NB4 (cell line): Measurements from ENCODE around the gene S100PBP.

Source experiments
- DNase-seq: peaks from one replicate; pipeline ENCODE4 v3.0.0; 2010; ENCODE audit warnings: low read depth
- H3K4me3 ChIP-seq: one replicate; pipeline ENCODE4 v1.5.1; 2011; ENCODE audit warnings: mild to moderate bottlenecking, low read depth, low read length, moderate library complexity
- MAX ChIP-seq: IDR thresholded peaks from 2 replicates; pipeline ENCODE4 v1.6.1; 2011; ENCODE audit warnings: low read depth, low read length
- MYC ChIP-seq: IDR thresholded peaks from 2 replicates; pipeline ENCODE4 v1.6.1; 2011; ENCODE audit warnings: low read depth, low read length
- POLR2A ChIP-seq: IDR thresholded peaks from 2 replicates; pipeline ENCODE4 v1.6.1; 2011; ENCODE audit warnings: mild to moderate bottlenecking; ENCODE audit not compliant: insufficient read length; ENCODE audit errors: extremely low read depth
- TF ChIP-seq, protein P1 (sequence below): IDR thresholded peaks from one replicate; pipeline ENCODE4 v1.5.1; 2012; ENCODE audit warnings: low read depth, low read length

The S100PBP gene

GRCh38 chr1:32891630-32892029 lies 74.2 kb downstream of the S100PBP start:
- no peak overlapping the region for H3K4me3 ChIP-seq
- DNase-seq = no peak
- TF ChIP-seq, protein P1, sequence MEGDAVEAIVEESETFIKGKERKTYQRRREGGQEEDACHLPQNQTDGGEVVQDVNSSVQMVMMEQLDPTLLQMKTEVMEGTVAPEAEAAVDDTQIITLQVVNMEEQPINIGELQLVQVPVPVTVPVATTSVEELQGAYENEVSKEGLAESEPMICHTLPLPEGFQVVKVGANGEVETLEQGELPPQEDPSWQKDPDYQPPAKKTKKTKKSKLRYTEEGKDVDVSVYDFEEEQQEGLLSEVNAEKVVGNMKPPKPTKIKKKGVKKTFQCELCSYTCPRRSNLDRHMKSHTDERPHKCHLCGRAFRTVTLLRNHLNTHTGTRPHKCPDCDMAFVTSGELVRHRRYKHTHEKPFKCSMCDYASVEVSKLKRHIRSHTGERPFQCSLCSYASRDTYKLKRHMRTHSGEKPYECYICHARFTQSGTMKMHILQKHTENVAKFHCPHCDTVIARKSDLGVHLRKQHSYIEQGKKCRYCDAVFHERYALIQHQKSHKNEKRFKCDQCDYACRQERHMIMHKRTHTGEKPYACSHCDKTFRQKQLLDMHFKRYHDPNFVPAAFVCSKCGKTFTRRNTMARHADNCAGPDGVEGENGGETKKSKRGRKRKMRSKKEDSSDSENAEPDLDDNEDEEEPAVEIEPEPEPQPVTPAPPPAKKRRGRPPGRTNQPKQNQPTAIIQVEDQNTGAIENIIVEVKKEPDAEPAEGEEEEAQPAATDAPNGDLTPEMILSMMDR = no peak
- TF ChIP-seq MAX (no peak), MYC (no peak), POLR2A (no peak)

DNA sequence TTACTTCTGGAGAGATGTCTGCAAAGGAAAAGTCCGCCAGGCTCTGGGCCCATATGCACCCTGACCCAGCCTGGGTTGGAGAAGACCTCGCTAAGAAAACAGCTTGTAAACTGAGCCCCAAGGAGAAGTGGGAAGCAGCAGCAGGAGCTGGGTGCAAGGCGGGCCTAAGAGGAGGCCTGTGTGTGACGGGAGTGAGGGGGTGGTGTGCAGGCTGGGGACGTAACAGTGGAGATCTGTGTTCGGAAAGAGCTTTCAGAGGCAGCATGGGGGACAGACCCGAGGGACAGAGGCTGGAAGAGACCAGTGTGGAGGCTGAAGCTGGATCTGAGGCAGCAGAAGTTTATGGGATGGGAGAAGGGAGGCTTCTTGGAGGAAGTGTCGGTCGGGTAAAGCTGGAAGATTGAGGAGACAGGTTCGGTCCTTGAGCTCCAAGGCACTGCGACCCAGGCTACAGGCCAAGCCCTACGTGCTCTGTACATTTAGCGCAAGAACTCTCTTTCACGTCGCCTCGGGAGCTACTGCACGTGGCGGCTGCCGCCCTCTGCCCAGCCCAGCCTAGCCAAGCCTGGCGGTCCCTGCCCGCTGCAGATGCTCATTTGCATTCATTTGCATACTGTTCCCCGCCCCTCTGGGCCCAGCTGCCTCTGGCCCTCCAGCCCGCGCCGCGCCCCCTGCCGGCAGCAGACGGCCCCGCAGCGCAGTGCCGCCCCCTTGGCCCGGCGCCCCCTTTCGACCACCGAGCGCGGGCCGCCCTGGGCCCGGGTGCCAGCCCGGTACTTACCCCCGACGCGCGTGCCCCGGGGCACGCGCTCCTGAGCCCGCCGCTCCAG lies 75.1 kb downstream of the S100PBP start:
- H3K4me3 ChIP-seq = no peak overlapping the region
- no peak for TF ChIP-seq MAX
- no peak for TF ChIP-seq POLR2A
- TF ChIP-seq MYC = no peak
- TF ChIP-seq, protein P1 = no peak
- DNase-seq = no peak

GRCh38 chr1:32893198-32894018 lies 76.0 kb downstream of the S100PBP start:
- no peak overlapping the region for H3K4me3 ChIP-seq
- no peak for TF ChIP-seq MAX
- TF ChIP-seq MYC = no peak
- TF ChIP-seq, protein P1 = no peak
- TF ChIP-seq POLR2A = no peak
- DNase-seq = no peak

DNA sequence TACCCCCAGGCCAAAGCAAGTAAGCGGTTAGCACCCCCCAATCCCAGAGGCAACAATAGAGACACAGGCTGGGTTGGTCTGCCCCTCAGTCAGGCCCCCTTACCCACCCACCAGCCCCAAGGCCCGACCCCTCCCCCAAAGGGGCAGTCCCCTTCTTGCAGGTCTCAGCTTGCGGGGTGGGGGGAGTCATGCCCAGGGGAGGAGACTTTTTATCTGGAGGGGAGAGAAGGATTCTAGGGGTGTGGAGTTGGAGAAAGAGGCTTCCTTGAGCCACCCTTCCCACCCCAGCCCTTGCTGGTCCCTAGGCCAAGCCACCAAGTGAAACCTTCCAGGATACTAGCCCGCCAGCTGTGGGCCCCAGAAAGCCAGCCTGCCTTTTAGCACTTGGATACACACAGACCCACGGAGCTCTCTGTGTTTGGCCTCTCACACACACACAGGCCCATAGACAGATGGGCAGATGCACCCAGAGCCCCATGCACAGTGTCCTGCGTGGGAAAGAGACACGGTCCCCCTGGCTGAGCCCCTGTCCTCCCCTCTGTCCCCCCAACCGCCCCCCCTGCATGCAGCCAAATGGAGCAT lies 76.7 kb downstream of the S100PBP start:
- H3K4me3 ChIP-seq = no peak overlapping the region
- DNase-seq = no peak
- TF ChIP-seq MYC (no peak), MAX (no peak), POLR2A (no peak)
- TF ChIP-seq, protein P1 = no peak

GRCh38 chr1:32894681-32895080 lies 77.2 kb downstream of the S100PBP start:
- no peak overlapping the region for H3K4me3 ChIP-seq
- DNase-seq = no peak
- TF ChIP-seq MYC = no peak
- TF ChIP-seq MAX = no peak
- TF ChIP-seq, protein P1 = no peak
- TF ChIP-seq POLR2A = no peak
